ENCODE results near the gene RHOA. TPM values are rescaled to one million over a fixed set of nuclear protein-coding genes. Genes with fewer than 3 reads are reported as not detected.

RHOA gene
- total and polyA plus RNA-seq, 10 of the 15 experiments (the other 5 are each of a cell fraction or from before 2014, with no cell fraction given), result 246 to 1,049 (median 515) TPM

DNA sequence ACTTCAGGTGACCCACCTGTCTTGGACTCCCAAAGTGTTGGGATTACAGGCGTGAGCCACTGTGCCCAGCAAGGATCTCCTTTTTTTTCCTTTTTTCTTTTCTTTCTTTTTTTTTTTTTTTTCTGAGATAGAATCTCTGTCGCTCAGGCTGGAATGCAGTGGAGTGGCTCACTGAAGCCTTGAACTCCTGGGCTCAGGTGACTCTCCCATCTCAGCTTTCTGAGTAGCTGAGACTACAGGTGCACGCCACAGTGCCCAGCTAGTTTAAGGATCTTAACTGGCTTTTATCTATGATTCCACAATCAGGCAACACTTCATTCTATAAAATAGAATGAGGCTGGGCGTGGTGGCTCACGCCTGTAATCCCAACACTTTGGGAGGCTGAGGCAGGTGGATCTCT lies 33.6 kb upstream of the RHOA start:
- H3K4me3 ChIP-seq, result no peak overlapping the region
- no peak overlapping the region for H2AFZ ChIP-seq (ENCODE audit: control insufficient read depth, low read depth, low read length)
- DNase-seq (ENCODE audit: low read depth, low spot score) (no peak), ATAC-seq (no peak), FAIRE-seq (no peak)
- H3K79me2 ChIP-seq (ENCODE audit: control insufficient read depth, insufficient read depth, low read length), result no peaks in the 10 kb centered on the region
- peaks cover 17% of the 10 kb centered on the region for H3K4me1 ChIP-seq (ENCODE audit: control insufficient read depth, insufficient read depth, low read length)
- intact Hi-C loops (cut with micrococcal nuclease; ENCODE audit: unreplicated experiment), result no loop called here
- WGBS (ENCODE audit: insufficient coverage, insufficient replicate concordance, low lambda C conversion rate, missing lambda C conversion rate), result 98% methylated on average over 5 of the region's 5 CpGs
- RAD21 ChIA-PET (ENCODE audit: unreplicated experiment), result interaction anchor here (0.8 to 3.4 kb wide), 7 partner anchors 24 to 351 kb away, joined by 3 to 52 read pairs (median 8); partner anchors contain the start of genes DAG1, QRICH1, RHOA and TCTA
- no TSS peak for BruUV-seq (replicated peaks)
- H3K9me3 ChIP-seq (replicated peaks; ENCODE audit: control insufficient read depth, insufficient read depth, low read length), result no peaks in the 10 kb centered on the region
- H4K20me1 ChIP-seq (ENCODE audit: control insufficient read depth, insufficient read depth), result no peaks in the 10 kb centered on the region
- no peak for TF ChIP-seq GABPA (IDR thresholded peaks at IDR 0.05; ENCODE audit: low read depth)
- TF ChIP-seq HCFC1 (IDR thresholded peaks at IDR 0.05; ENCODE audit: low read length), result no peak
- no peak for TF ChIP-seq MYC (IDR thresholded peaks at IDR 0.05; ENCODE audit: insufficient read depth, insufficient read length, insufficient replicate concordance, low read length, severe bottlenecking)
- TF ChIP-seq, protein P1, sequence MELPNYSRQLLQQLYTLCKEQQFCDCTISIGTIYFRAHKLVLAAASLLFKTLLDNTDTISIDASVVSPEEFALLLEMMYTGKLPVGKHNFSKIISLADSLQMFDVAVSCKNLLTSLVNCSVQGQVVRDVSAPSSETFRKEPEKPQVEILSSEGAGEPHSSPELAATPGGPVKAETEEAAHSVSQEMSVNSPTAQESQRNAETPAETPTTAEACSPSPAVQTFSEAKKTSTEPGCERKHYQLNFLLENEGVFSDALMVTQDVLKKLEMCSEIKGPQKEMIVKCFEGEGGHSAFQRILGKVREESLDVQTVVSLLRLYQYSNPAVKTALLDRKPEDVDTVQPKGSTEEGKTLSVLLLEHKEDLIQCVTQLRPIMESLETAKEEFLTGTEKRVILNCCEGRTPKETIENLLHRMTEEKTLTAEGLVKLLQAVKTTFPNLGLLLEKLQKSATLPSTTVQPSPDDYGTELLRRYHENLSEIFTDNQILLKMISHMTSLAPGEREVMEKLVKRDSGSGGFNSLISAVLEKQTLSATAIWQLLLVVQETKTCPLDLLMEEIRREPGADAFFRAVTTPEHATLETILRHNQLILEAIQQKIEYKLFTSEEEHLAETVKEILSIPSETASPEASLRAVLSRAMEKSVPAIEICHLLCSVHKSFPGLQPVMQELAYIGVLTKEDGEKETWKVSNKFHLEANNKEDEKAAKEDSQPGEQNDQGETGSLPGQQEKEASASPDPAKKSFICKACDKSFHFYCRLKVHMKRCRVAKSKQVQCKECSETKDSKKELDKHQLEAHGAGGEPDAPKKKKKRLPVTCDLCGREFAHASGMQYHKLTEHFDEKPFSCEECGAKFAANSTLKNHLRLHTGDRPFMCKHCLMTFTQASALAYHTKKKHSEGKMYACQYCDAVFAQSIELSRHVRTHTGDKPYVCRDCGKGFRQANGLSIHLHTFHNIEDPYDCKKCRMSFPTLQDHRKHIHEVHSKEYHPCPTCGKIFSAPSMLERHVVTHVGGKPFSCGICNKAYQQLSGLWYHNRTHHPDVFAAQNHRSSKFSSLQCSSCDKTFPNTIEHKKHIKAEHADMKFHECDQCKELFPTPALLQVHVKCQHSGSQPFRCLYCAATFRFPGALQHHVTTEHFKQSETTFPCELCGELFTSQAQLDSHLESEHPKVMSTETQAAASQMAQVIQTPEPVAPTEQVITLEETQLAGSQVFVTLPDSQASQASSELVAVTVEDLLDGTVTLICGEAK (IDR thresholded peaks at IDR 0.05; ENCODE audit: borderline replicate concordance), result no peak
- no peak overlapping the region for H3K4me2 ChIP-seq (ENCODE audit: control insufficient read depth, insufficient read depth)
- SMC1A ChIA-PET (ENCODE audit: uncharacterized antibody, unreplicated experiment), result interaction anchor here (1.1 to 5.2 kb wide), 5 partner anchors 16 to 106 kb away, joined by 3 to 37 read pairs (median 11); partner anchors contain the start of genes NICN1 and USP4
- POLR2A ChIA-PET, result interaction anchor here (0.5 to 3.7 kb wide), 7 partner anchors 16 to 624 kb away, joined by 3 to 28 read pairs (median 14); partner anchors contain the start of genes NICN1 and USP4
- CTCF ChIA-PET, result interaction anchor here (0.6 to 4.1 kb wide), 12 partner anchors 16 to 458 kb away, joined by 3 to 48 read pairs (median 8); partner anchors contain the start of genes KLHDC8B, NICN1, TCTA and USP4
- no peaks in the 10 kb centered on the region for H3K27me3 ChIP-seq (replicated peaks in 1 of 2; ENCODE audit: control insufficient read depth in 2 of 2, insufficient read depth in 2 of 2, low read length in 1 of 2)
- in situ Hi-C loops (cut with MboI), result loop anchor here (5.0 kb wide), 2 partner anchors 98 to 278 kb away; partner anchors contain the start of gene CCDC71
- H3K36me3 ChIP-seq (ENCODE audit: control insufficient read depth in 2 of 2, insufficient read depth in 2 of 2, low read length in 1 of 2), result no peaks in the 10 kb centered on the region
- no peak overlapping the region for H3K9ac ChIP-seq (ENCODE audit: control insufficient read depth, insufficient read depth, low read length)
- H3K27ac ChIP-seq (ENCODE audit: control insufficient read depth, insufficient read depth), result no peak overlapping the region
